Measurements from ENCODE around the gene ZNF580. TPM values are rescaled to one million over a fixed set of nuclear protein-coding genes. Genes with fewer than 3 reads are reported as not detected.

Gene ZNF580
- total RNA-seq, 1 experiment from 2014 or later: 15.2 TPM

DNA sequence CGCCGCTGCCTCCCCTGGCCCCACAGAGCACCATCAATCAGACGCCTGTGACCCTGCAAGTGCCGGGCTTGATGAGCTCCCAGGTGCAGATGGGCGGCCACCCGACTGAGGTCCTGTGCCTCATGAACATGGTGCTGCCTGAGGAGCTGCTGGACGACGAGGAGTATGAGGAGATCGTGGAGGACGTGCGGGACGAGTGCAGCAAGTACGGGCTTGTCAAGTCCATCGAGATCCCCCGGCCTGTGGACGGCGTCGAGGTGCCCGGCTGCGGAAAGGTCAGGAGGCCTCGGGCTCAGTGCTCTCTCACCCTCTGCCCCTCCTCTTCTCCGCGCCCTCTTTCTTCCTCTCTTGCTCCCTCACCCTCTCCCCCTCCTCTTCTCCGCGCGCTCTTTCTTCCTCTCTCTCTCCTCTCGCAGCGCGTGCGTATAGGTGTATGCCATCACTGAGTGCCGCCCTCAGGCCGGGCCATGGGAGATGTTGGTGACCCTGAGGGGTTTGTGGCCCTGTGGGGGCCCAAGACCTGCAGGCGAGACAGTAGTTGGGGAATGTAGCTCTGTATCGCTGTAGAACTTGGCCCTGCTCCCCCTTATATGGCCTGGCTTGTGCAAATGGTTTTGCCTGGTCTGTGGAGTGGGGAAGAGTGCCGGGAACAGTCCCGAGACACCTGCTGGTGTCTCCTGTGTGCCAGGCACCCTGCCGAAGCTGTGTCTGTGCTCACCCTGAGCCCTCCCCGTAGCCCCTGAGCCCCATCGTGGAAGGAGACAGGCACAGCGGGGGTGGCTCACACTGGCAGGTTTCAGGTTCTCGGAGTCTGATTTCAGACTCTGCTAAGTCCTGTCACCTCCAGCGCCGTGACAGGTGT is 28.8 kb downstream of the ZNF580 start:
- TF ChIP-seq EZH2 (IDR thresholded peaks at IDR 0.05; ENCODE audit: low read length, unreplicated experiment): no peak
- TF ChIP-seq CTCF (conservative IDR thresholded peaks at IDR 0.05; ENCODE audit: low read depth, low read length): no peak
- no peak for TF ChIP-seq EZH2phosphoT487 (IDR thresholded peaks at IDR 0.05; ENCODE audit: borderline replicate concordance, low read length)
- no peak overlapping the region for H3K4me3 ChIP-seq (ENCODE audit: low read length)
- H3K79me2 ChIP-seq (ENCODE audit: low read length): peaks cover 87% of the 10 kb centered on the region
- no peak overlapping the region for H3K27ac ChIP-seq (ENCODE audit: low read length)
- no peak overlapping the region for H3K9ac ChIP-seq (ENCODE audit: low read length)
- H3K4me2 ChIP-seq (ENCODE audit: low read length): no peak overlapping the region
- H3K9me3 ChIP-seq (ENCODE audit: low read length): no peaks in the 10 kb centered on the region
- H2AFZ ChIP-seq (ENCODE audit: low read length): no peak overlapping the region
- no peak for ATAC-seq
- H3K4me1 ChIP-seq (ENCODE audit: insufficient read depth, low read length): peaks cover 5% of the 10 kb centered on the region; the same call in 1 of the 2 replicates
- no peaks in the 10 kb centered on the region for H3K9me2 ChIP-seq (replicated peaks; ENCODE audit: low read length)
- H3K27me3 ChIP-seq (ENCODE audit: low read length): no peaks in the 10 kb centered on the region
- peaks cover 56% of the 10 kb centered on the region for H3K36me3 ChIP-seq (ENCODE audit: low read depth, low read length)
- H4K20me1 ChIP-seq (ENCODE audit: low read length): peaks cover 43% of the 10 kb centered on the region
- ChIA-PET POLR2A (ENCODE audit: unreplicated experiment) (no interaction called here), CTCF (no interaction called here)
- peaks cover 12% of the 10 kb centered on the region for H3F3A ChIP-seq (ENCODE audit: low read length, unreplicated experiment)
- no peak for DNase-seq
- intact Hi-C loops (cut with micrococcal nuclease): loop anchor here (2.0 kb wide), 1 partner anchor 13 kb away; no protein-coding TSS in a partner anchor
- TSS peak; percentile 15 for BruUV-seq (replicated peaks)

- H3K9ac ChIP-seq (ENCODE audit: low read length): no peak overlapping the region
- no TSS peak for BruUV-seq (replicated peaks)
- POLR2A ChIA-PET (ENCODE audit: unreplicated experiment): interaction anchor here (0.6 kb wide), 1 partner anchor 112 kb away, joined by 10 read pairs; no protein-coding TSS in a partner anchor
- CTCF ChIA-PET: no interaction called here
- peaks cover 85% of the 10 kb centered on the region for H3K79me2 ChIP-seq (ENCODE audit: low read length)
- H2AFZ ChIP-seq (ENCODE audit: low read length): no peak overlapping the region
- H3K27ac ChIP-seq (ENCODE audit: low read length): no peak overlapping the region
- peaks cover 53% of the 10 kb centered on the region for H3K36me3 ChIP-seq (ENCODE audit: low read depth, low read length)
- ATAC-seq (no peak), DNase-seq (no peak)
- H3K9me2 ChIP-seq (replicated peaks; ENCODE audit: low read length): no peaks in the 10 kb centered on the region
- TF ChIP-seq EZH2 (IDR thresholded peaks at IDR 0.05; ENCODE audit: low read length, unreplicated experiment) (no peak), EZH2phosphoT487 (IDR thresholded peaks at IDR 0.05; ENCODE audit: borderline replicate concordance, low read length) (no peak)
- no peaks in the 10 kb centered on the region for H3K9me3 ChIP-seq (ENCODE audit: low read length)
- peaks cover 12% of the 10 kb centered on the region for H3F3A ChIP-seq (ENCODE audit: low read length, unreplicated experiment)
- peaks cover 43% of the 10 kb centered on the region for H4K20me1 ChIP-seq (ENCODE audit: low read length)
- no peaks in the 10 kb centered on the region for H3K27me3 ChIP-seq (ENCODE audit: low read length)
- peaks cover 5% of the 10 kb centered on the region; the same call in 1 of the 2 replicates for H3K4me1 ChIP-seq (ENCODE audit: insufficient read depth, low read length)
- H3K4me2 ChIP-seq (ENCODE audit: low read length): no peak overlapping the region
- no peak overlapping the region for H3K4me3 ChIP-seq (ENCODE audit: low read length)
- intact Hi-C loops (cut with micrococcal nuclease): loop anchor here (2.0 kb wide), 1 partner anchor 14 kb away; no protein-coding TSS in a partner anchor
These were observed 29.7 kb downstream of the ZNF580 start for GRCh38 chr19:55670280-55671053.

- no peak overlapping the region for H3K27ac ChIP-seq (ENCODE audit: low read length)
- H3K27me3 ChIP-seq (ENCODE audit: low read length): no peaks in the 10 kb centered on the region
- ATAC-seq (no peak), DNase-seq (no peak)
- H3K4me1 ChIP-seq (ENCODE audit: insufficient read depth, low read length): peaks cover 5% of the 10 kb centered on the region; the same call in 1 of the 2 replicates
- H3K4me2 ChIP-seq (ENCODE audit: low read length): no peak overlapping the region
- intact Hi-C loops (cut with micrococcal nuclease): loop anchor here (2.0 kb wide), 1 partner anchor 14 kb away; no protein-coding TSS in a partner anchor
- ChIA-PET CTCF (interaction anchor here (1.0 kb wide), 3 partner anchors 14 to 39 kb away, joined by 5 to 7 read pairs (median 7); partner anchors contain the start of gene U2AF2), POLR2A (ENCODE audit: unreplicated experiment) (interaction anchor here (0.6 kb wide), 1 partner anchor 112 kb away, joined by 10 read pairs; no protein-coding TSS in a partner anchor)
- H3K9ac ChIP-seq (ENCODE audit: low read length): no peak overlapping the region
- H3K36me3 ChIP-seq (ENCODE audit: low read depth, low read length): peaks cover 50% of the 10 kb centered on the region
- H3F3A ChIP-seq (ENCODE audit: low read length, unreplicated experiment): peaks cover 12% of the 10 kb centered on the region
- no TSS peak for BruUV-seq (replicated peaks)
- no peak overlapping the region for H3K4me3 ChIP-seq (ENCODE audit: low read length)
- TF ChIP-seq CTCF (conservative IDR thresholded peaks at IDR 0.05; ENCODE audit: low read depth, low read length) (no peak), EZH2phosphoT487 (IDR thresholded peaks at IDR 0.05; ENCODE audit: borderline replicate concordance, low read length) (no peak), EZH2 (IDR thresholded peaks at IDR 0.05; ENCODE audit: low read length, unreplicated experiment) (no peak)
- H3K9me3 ChIP-seq (ENCODE audit: low read length): no peaks in the 10 kb centered on the region
- H2AFZ ChIP-seq (ENCODE audit: low read length): no peak overlapping the region
- H3K79me2 ChIP-seq (ENCODE audit: low read length): peaks cover 85% of the 10 kb centered on the region
- H4K20me1 ChIP-seq (ENCODE audit: low read length): peaks cover 43% of the 10 kb centered on the region
- H3K9me2 ChIP-seq (replicated peaks; ENCODE audit: low read length): no peaks in the 10 kb centered on the region
These were observed 30.2 kb downstream of the ZNF580 start for GRCh38 chr19:55671054-55671378.
